G401 (cell line): ENCODE measurements around the gene FAM3B. TPM values are rescaled to one million over a fixed set of nuclear protein-coding genes. Genes with fewer than 3 reads are reported as not detected.

Source experiments
- DNase-seq: peaks from one replicate; pipeline ENCODE4 v3.0.0-alpha.2; 2015; ENCODE audit warnings: low spot score
- in situ Hi-C: cut with HindIII; loops from 2 replicates; pipeline ENCODE4 v1.10.0; 2016; ENCODE audit warnings: low sequenced_read_pairs, mixed read lengths
- total RNA-seq: library from RNA; depleted of rRNA; stranded (reverse); fragments of >200 nt; shearing (Covaris generic); gene quantifications from 2 replicates; pipeline ENCODE4 v1.2.3, GENCODE V29; 2014

The FAM3B gene
- total RNA-seq, 1 experiment from 2014 or later, result not detected

DNA sequence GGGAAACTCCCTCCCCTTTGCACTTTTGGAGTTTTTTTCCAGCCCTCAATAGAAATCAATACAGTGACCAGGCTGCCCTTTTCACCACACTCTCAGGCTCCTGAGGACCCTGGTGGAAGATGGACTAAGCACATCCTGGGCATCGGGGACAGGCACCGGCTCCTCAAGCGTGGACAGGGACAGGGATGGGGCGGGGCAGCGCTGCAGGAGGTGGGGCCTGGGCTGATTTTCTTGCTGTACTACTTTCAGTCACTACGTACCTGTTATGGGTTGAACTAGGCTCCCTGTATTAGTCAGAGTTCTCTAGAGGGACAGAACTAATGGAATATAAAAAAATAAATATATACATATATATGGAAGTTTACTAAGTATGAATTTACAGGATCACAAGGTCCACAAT lies 47.7 kb downstream of the FAM3B start:
- no peak for DNase-seq
- in situ Hi-C loops, result no loop called here

GRCh38 chr21:41365377-41366107 lies 48.9 kb downstream of the FAM3B start:
- no peak for DNase-seq
- in situ Hi-C loops, result no loop called here

DNA sequence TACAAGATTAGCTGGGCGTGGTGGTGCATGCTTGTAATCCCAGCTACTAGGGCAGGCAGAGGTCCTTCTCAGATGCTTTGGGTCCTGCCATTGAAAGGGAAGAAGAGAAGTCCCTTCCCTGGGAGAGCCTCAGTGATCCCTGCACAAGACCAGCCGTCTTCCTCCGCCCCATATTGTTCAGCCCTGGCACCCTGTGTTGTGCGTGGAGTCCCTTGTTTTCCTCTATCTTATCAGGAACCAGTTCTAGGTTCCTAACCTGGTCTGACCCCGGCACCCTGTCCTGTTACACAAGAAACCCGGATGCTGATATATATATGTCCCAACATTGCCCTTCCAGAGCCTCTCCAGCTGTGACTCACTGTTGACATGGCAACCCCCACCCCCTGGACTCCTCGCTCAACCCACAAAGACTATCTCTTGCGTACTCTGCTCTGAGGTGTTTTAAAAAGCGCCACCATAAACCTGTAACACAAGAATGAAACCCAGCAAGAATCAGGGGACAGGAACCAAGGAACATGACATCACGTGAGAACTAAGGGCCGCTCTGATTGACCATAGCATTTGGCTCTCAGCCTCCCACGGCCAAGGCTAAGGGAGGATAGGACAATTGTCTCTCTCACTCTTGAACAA lies 50.0 kb downstream of the FAM3B start:
- DNase-seq, result no peak

DNA sequence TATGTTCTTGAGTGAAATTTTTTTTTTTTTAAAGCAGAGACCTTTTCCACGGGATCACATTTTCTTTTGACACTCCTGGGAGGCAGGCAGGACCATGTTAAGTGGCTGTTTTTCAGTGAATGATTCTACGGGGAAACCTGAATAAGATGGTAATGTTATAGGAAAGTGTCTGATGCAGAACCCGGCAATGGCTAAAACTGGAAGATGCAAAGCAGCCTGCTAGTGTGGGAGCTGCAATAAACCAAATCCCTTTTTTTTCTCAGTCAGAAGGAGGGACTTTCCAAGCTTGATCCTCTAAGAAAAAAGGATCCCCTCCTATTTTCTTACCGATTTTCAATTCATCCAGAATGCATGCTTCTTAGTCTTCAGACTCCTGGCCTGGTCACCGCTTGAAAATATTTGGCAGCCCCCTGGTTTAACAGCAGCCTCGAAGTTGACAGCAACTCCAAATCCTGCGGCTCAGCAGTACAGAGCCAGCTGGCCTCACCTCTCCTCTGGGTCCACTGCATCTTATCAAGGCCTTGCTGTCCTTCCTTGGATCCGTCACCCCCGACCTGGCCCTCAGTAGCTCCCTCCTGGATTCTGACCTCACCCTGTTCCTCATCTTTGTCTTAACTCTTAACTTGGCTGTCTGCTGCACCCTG lies 50.8 kb downstream of the FAM3B start:
- in situ Hi-C loops, result no loop called here

More for the DNA sequence above, 50.0 kb downstream of the FAM3B start:
- in situ Hi-C loops, result no loop called here

DNA sequence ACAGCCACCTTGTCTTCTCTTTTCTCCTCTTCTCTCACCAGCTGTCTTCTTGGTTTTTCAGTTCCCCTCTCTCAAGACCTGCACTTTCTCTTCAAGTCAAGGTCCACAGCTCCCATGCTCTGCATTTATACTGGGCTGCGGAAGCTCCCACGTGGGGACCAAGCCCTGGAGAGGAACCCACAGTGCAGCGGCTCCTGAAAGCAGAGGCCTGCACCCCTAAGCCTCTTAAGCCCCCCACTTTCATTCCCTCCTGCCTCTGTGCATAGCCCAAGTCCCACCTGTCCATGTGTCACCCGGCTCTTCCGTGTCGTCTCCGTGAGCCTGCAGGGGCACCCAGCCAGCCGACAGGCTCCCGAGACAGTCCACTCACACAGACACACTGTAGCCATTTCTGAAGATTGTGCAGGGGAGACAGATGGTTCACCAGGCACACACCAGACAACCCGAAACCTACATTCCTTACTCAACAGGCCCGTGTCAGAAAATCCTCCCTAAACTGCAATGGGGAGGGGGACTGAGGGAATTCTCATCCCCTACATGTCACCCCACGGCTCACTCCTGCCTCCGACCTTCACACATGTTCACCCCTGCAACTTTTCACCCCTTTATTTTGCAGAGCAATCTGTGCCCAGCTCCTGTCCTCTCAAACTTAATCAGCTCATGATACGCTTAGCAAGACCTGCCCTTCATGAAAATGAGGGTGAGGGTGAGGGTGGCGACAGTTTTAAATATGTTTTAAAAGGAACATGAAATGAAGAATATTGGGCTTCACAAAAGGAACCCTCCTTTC lies 51.5 kb downstream of the FAM3B start:
- DNase-seq, result no peak
- in situ Hi-C loops, result no loop called here

More for the DNA sequence above, 50.8 kb downstream of the FAM3B start:
- DNase-seq, result no peak

DNA sequence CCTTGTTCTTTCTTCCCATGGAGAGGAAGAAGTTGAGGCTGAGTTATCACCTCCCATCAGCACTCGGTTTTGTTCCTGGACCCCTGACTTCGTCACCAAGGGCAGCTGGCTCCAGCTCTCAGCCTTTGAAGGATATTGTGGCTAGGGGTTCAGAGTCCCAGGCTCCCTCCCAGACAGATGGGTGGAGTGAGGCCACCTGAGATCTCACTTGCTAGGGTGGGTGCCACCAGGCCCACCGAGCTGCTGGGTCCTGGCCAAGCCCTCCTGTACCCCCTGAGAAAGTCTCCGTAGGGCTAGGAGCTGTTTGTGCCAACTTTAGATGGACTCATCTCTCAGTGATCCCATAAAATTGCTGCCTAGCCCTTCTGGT lies 52.1 kb downstream of the FAM3B start:
- DNase-seq, result no peak
- in situ Hi-C loops, result no loop called here

DNA sequence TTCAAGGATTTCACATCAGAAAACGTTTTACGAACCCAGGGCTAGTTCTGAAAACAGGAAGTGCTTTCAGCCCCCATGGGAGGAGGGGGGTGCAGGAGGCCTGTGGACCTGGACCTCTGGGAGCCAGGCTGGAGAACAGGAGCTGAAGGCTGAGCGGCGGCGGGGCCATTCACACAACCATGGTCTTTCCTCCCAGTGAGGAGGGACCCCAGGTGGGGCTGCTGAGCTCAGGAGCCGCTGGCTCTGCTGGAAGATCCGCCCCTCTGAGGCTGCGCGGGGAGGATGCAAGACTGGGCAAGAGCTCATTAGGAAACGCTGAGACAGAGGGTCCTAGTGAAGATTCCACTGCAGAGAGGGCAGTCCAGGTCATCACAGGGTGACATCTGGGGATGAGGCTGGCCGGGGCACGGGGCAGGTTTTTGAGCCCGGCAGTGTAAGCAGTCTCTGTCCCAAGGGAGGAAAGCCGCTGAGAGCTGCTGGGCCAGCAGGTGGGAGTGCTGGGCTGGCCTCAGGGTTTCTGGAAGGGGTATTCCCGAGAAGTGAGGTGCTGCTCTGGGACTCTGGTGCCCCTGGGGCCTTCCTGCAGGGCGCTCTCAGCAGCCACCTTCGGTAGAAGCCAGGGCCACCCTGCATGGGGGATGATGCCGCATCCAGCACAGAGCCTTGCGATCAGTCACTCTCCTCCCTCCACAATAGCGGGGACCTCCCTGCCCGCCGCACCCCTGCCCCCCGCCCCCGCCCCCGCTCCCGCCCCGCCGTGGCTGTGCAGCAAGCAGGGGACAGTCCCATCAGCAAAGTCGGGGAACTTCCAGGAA lies 52.7 kb downstream of the FAM3B start:
- no peak for DNase-seq
- in situ Hi-C loops, result no loop called here

- no peak for DNase-seq
- in situ Hi-C loops, result no loop called here
These were observed 53.6 kb downstream of the FAM3B start for GRCh38 chr21:41369920-41370839.

GRCh38 chr21:41370840-41371684 lies 54.5 kb downstream of the FAM3B start:
- in situ Hi-C loops, result no loop called here
- DNase-seq, result no peak

GRCh38 chr21:41371685-41372030 lies 55.1 kb downstream of the FAM3B start:
- in situ Hi-C loops, result no loop called here
- DNase-seq, result no peak

DNA sequence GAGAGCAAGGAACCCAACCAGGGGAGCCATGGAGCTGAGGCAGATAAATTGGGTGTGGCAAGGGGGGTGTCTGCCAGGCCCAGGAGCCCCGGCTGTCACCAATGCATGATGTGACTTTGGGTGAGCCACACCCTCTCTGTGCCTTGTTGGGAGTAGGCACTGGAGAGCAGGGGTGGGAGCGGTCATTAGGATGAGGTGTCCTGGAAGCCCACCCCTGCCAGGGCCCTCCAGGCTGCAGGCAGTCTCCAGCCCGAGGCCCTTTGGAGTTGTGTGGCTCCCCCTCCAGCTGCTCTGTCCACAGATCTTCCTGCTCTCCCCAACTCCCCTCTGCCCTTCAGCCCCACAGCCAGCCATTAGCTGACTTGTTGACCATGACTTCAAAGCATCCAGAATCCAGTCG lies 56.7 kb downstream of the FAM3B start:
- in situ Hi-C loops, result no loop called here
- DNase-seq, result no peak

DNA sequence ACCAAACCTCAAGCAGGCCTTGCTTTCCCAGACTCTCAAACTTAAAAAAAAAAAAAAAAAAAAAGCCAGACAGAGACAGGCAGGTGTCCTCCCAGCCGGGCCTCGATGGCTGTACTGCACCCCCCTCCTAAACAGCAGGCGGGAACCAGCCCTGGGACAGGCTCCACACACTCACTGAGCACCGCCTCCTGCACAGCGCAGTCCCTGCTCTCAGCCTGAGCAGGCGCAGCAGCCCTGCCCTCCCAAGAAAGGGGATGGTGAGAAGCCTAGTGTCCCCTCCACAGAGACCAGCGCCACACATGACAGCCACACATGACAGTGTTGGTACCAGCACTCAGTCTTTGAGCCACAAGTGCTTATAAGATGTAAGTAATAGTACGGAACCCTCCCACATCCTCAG lies 57.2 kb downstream of the FAM3B start:
- in situ Hi-C loops, result no loop called here
- no peak for DNase-seq

- no peak for DNase-seq
These were observed 57.6 kb downstream of the FAM3B start for GRCh38 chr21:41374177-41374712.

GRCh38 chr21:41374867-41375533 lies 58.4 kb downstream of the FAM3B start:
- in situ Hi-C loops, result no loop called here
- no peak for DNase-seq

More at GRCh38 chr21:41374177-41374712, 57.6 kb downstream of the FAM3B start:
- in situ Hi-C loops, result no loop called here

DNA sequence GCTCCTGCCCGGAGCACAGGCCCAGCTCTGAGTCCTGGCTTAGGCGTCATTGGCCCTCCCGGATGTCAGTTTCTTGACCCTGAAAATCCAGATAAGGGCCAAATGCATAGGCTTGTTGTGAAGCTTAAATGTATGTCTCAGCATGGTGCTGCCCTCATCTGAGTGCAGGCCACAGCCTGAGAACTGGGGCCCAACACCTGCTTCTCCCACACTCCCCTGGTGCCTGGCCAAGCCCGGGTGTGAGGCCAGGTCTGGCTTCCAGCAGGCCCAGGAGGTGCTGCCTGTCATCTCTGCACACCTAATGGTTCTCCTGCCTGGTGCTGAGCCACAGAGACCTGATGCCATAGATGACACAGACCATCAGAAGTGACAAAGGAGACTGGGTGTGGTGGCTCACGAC lies 59.3 kb downstream of the FAM3B start:
- in situ Hi-C loops, result no loop called here

DNA sequence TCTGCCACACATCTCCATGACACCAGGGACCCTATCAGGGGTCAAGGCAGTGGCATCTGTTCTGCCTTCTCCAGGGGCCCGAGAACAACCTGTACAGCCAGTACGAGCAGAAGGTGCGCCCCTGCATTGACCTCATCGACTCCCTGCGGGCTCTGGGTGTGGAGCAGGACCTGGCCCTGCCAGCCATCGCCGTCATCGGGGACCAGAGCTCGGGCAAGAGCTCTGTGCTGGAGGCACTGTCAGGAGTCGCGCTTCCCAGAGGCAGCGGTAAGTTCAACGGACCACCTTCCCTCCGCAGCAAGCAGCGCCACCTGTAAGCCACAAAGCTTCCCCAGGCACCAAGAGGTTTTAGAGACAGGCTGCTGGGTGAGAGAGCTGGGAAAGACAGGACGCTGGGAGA lies 61.1 kb downstream of the FAM3B start:
- DNase-seq, result no peak
- in situ Hi-C loops, result no loop called here

More for the DNA sequence above, 59.3 kb downstream of the FAM3B start:
- no peak for DNase-seq
